Measurements from ENCODE around the gene UROC1.

DNA sequence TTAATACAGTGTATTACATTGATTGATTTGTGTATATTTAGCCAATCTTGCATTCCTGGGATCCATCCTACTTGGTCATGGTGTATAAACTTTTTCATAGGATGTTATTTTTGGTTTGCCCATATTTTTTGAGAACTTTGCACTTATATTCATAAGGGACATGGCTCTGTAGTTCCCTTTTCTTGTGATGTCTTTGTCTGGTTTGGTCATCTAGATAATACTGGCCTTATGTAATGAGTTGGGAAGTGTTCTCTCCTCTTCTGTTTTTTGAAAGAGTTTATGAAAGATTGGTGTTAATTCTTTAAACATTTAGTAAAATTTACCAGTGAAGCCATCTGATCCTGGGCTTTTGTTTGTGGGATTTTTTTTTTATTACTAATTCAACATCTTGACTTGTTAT, 15.9 kb upstream of the UROC1 start:
- TF ChIP-seq CTCF (IDR thresholded peaks at IDR 0.05) (no peak), EZH2phosphoT487 (IDR thresholded peaks at IDR 0.05; ENCODE audit: borderline replicate concordance, low read depth) (no peak), YY1 (IDR thresholded peaks at IDR 0.05; ENCODE audit: low read depth) (no peak), EP300 (IDR thresholded peaks at IDR 0.05; ENCODE audit: borderline replicate concordance in 1 of 2, low read depth in 1 of 2, low read length in 1 of 2) (no peak)
- TF ChIP-seq, protein P1, sequence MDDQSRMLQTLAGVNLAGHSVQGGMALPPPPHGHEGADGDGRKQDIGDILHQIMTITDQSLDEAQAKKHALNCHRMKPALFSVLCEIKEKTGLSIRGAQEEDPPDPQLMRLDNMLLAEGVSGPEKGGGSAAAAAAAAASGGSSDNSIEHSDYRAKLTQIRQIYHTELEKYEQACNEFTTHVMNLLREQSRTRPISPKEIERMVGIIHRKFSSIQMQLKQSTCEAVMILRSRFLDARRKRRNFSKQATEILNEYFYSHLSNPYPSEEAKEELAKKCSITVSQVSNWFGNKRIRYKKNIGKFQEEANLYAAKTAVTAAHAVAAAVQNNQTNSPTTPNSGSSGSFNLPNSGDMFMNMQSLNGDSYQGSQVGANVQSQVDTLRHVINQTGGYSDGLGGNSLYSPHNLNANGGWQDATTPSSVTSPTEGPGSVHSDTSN (IDR thresholded peaks at IDR 0.05), result no peak
